HFF-Myc (cell line): ENCODE data around the gene TMEM135.

ENCODE experiments used
- DNase-seq: peaks from one replicate; pipeline ENCODE4 v3.0.0-alpha.2; 2011; ENCODE audit warnings: low read depth; ENCODE audit errors: extremely low read depth
- H3K4me3 ChIP-seq: replicated peaks from 2 replicates; pipeline ENCODE4 v1.5.1; 2011; ENCODE audit warnings: low read depth, mild to moderate bottlenecking, control low read depth, low read length
- TF ChIP-seq, protein P1 (sequence below): IDR thresholded peaks from 2 replicates; pipeline ENCODE4 v1.5.1; 2012; ENCODE audit warnings: mild to moderate bottlenecking, low read depth, low read length, control low read depth; ENCODE audit errors: missing control alignments

Gene TMEM135

DNA sequence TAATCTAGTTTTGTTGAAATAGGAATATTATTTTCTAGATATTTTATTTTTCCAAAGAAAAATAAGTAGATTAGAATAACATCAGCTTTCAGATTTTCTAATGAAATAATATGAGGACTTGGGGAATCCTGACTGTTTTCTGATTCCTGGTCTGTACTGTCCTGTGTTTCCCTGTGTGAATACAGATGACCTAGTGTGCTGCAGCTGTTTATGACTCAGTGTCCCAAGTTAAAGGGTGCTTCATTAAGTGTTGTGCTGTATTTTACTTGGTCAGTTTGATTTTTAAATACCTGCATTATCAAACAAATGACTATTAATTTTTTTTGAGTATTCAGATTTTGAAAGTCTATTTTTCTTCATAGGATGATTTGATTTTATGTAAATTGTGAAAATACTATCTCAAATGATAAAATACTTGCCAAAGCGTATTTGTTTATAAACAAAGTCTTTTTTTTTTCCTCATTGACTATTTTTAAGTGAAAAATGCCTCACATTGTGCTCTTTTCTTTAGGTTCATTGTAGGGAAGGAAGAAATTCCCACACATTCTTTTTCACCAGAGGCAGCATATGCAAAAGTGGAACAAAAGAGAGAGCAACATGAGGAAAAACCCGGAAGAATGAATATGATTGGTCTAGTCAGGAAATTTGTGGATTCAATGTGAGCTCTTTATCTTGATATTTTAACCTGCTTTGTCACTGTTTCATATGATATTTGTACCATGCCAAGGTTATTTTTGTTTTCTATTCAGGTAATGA lies 264.2 kb downstream of the TMEM135 start:
- no peak overlapping the region for H3K4me3 ChIP-seq
- DNase-seq, result no peak
- TF ChIP-seq, protein P1, sequence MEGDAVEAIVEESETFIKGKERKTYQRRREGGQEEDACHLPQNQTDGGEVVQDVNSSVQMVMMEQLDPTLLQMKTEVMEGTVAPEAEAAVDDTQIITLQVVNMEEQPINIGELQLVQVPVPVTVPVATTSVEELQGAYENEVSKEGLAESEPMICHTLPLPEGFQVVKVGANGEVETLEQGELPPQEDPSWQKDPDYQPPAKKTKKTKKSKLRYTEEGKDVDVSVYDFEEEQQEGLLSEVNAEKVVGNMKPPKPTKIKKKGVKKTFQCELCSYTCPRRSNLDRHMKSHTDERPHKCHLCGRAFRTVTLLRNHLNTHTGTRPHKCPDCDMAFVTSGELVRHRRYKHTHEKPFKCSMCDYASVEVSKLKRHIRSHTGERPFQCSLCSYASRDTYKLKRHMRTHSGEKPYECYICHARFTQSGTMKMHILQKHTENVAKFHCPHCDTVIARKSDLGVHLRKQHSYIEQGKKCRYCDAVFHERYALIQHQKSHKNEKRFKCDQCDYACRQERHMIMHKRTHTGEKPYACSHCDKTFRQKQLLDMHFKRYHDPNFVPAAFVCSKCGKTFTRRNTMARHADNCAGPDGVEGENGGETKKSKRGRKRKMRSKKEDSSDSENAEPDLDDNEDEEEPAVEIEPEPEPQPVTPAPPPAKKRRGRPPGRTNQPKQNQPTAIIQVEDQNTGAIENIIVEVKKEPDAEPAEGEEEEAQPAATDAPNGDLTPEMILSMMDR, result no peak

DNA sequence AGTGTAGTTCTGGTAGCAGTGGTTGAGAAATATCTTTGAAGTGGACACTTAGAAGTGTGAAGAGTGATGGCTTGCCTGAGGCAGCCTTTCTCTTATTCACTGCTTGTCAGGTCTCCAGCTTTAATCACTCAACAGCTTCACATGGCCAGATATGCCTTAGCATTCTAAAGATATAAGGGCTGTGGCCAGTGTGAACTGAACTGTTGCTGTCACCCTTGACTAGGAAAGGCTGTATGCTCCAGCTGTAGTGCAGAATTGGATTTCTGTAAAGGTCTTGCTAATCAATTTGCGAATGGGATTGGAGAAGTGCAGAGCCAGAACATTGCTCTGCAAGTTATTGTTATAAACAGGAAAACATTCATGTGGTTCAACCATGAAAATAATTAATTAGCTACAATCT lies 266.7 kb downstream of the TMEM135 start:
- TF ChIP-seq, protein P1, result no peak
- no peak for DNase-seq

DNA sequence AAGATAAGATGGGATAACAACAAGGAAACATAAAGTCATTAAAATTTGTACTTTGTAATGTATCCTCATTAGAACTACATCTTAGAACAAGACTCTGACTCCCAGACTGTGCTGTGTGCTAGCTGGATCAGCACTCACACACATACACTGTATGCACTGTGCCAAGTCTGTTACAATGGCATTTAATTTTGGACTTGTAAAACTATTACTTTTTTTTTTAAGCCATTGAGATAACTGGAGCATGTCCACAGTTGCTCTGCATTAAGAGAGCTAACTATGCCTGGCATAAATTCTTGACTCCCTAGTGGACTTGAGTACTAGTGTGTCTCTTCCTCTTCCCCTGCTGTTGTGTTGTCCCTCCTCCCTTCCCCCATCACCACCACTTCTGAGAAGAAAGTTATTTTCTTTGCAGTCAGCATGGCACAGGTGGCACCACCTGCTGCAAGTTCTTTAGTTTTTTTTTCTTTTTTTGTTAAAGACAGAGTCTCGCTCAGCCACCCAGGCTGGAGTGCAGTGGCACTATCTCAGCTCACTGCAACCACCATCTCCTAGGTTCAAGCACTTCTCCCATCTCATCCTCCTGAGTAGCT lies 268.6 kb downstream of the TMEM135 start:
- no peak overlapping the region for H3K4me3 ChIP-seq
- DNase-seq, result no peak
- TF ChIP-seq, protein P1, result no peak

More for the DNA sequence above, 266.7 kb downstream of the TMEM135 start:
- H3K4me3 ChIP-seq, result no peak overlapping the region

DNA sequence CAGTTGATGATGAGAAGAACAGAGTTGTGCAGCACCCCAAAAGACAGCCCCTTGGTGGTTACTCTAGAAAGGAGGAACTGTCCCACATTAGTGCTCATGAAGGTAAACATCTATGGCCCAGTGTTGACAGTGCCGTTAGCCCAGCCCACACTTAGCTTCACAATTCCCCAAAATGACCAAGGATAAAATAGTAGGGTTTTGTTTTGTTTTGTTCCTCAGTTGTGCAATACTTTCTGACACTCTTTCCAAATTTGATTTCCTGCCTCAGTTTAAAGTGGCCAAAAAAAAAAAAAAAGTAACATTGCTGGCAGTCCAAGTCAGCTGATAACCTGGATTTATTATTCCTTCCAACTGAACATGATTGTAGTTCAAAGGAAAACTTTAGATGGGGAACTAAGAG lies 269.4 kb downstream of the TMEM135 start:
- no peak overlapping the region for H3K4me3 ChIP-seq
- TF ChIP-seq, protein P1, result no peak
- DNase-seq, result no peak

DNA sequence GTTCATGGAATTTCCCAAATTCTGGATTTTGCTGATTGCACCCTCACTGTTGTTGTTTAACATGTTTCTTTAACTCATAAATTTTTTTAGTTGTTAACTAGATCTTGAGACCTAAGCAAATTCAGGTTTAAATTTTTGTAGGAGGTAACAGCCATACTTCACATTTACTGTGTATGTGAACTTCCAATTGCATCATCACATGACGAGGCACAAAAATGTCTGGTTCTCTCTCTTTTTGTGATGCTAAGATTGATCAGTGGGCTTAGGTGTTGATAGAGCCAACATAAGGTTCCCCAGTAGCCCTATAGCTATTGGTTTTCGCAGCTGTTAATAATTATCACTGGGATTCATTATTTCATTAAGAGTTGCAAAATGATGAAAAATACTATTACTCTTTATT lies 277.5 kb downstream of the TMEM135 start:
- TF ChIP-seq, protein P1, result no peak
- H3K4me3 ChIP-seq, result no peak overlapping the region
- no peak for DNase-seq

DNA sequence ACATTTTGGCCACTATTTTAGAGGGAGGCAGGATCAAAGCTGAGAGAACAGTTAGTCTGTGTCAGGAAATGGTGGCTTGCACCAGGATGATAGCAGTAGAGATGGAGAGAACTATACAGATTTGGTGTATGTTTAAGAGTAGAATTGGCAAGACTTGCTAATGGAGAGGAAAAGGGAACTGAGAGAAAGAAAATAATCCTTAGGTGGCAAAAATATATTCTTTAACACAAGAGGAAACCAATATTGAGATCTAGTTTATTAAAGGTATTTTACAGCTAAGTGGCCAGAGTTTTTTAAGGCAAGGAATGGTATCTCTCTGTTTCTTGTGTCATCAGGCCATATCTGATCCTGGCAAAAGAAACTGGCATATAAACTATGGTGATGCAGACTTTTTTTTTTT lies 278.8 kb downstream of the TMEM135 start:
- no peak overlapping the region for H3K4me3 ChIP-seq
- DNase-seq, result no peak
- TF ChIP-seq, protein P1, result no peak
